ENCODE measurements around the gene ZNF366.
A peak's percentile ranks its signal among the peaks of the same experiment; 100 is the strongest.

Gene ZNF366

DNA sequence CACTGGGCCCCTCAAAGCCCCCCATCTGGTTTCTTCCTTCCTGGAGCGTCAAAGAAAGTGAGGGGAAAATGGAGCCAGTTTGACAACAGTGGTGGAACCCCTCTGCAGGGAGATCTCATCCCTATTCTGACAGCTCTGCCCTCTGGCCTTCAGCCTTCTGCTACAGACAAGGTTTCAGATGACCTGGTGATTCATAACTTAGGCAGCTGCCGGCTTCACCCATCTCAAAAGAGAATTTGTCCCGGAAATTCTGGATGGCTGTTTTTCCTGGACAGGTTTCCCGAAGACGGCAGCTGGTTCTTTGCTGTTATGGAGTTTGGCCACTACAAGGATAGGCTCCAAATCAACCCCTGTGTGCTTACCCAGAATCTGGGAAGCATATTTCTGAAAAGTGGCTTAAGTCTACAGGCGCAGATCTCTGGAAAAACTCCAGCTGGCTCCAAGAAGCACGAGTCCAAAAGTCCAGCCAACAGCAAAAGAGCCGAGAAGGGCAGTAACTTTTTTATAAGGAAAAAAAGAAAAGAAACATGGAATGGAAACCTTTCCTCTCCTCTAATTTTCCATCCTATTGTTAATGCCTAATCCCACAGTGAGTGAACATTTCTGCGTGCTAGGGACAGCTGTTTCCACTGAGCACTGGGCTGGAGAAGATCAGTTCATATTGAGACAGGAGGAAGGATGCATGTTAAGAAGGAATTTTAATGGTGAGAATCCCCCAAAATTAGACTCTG, 54.5 kb downstream of the ZNF366 start:
- H3K4me2 ChIP-seq (ENCODE audit: low read length): no peak overlapping the region
- H3K79me2 ChIP-seq: no peaks in the 10 kb centered on the region
- no peaks in the 10 kb centered on the region for H3K27me3 ChIP-seq (ENCODE audit: control insufficient read depth, insufficient read depth, low read length)
- peak overlapping the region; percentile 67 for H3K27ac ChIP-seq
- H3K4me1 ChIP-seq: peaks cover 7% of the 10 kb centered on the region
- TF ChIP-seq, protein P1, sequence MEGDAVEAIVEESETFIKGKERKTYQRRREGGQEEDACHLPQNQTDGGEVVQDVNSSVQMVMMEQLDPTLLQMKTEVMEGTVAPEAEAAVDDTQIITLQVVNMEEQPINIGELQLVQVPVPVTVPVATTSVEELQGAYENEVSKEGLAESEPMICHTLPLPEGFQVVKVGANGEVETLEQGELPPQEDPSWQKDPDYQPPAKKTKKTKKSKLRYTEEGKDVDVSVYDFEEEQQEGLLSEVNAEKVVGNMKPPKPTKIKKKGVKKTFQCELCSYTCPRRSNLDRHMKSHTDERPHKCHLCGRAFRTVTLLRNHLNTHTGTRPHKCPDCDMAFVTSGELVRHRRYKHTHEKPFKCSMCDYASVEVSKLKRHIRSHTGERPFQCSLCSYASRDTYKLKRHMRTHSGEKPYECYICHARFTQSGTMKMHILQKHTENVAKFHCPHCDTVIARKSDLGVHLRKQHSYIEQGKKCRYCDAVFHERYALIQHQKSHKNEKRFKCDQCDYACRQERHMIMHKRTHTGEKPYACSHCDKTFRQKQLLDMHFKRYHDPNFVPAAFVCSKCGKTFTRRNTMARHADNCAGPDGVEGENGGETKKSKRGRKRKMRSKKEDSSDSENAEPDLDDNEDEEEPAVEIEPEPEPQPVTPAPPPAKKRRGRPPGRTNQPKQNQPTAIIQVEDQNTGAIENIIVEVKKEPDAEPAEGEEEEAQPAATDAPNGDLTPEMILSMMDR (IDR thresholded peaks at IDR 0.05): no peak
- no peak overlapping the region for H3K4me3 ChIP-seq (ENCODE audit: low read depth, low read length)
- H3K9me3 ChIP-seq (ENCODE audit: control insufficient read depth, low read length): no peaks in the 10 kb centered on the region
- no peak overlapping the region for H3K9ac ChIP-seq
- H3K36me3 ChIP-seq (ENCODE audit: control insufficient read depth, insufficient read depth, low read length): no peaks in the 10 kb centered on the region
- peak overlapping the region; percentile 47 for H2AFZ ChIP-seq

- Histone ChIP-seq H3K9ac (no peak overlapping the region), H3K4me3 (ENCODE audit: low read depth, low read length) (no peak overlapping the region), H3K36me3 (ENCODE audit: control insufficient read depth, insufficient read depth, low read length) (no peaks in the 10 kb centered on the region)
These were observed 55.3 kb downstream of the ZNF366 start for GRCh38 chr5:72451741-72452505.

DNA sequence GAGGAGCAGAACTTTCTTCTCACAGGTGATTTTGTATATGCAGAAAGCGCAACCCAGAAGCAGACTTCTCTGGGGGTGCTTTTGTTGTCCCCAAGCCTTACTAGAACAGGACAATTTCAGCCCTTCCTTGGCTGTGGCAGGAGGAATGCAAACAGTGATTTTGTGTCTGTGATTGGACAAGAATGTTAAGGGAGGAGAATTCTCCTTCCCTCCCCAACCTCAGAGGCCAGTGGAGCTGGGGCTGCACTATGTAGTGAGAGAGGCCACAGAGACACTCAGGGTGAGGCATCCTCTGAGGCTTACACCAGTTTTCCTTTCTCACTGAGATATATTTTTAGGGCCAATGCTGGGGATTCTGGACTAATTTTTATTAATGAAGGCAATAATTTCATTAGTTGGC, 58.8 kb downstream of the ZNF366 start:
- Histone ChIP-seq H3K4me1 (peaks cover 7% of the 10 kb centered on the region), H3K79me2 (no peaks in the 10 kb centered on the region), H3K9me3 (ENCODE audit: control insufficient read depth, low read length) (no peaks in the 10 kb centered on the region), H3K27ac (no peak overlapping the region), H3K4me2 (ENCODE audit: low read length) (no peak overlapping the region), H3K27me3 (ENCODE audit: control insufficient read depth, insufficient read depth, low read length) (no peaks in the 10 kb centered on the region), H3K4me3 (ENCODE audit: low read depth, low read length) (no peak overlapping the region), H3K36me3 (ENCODE audit: control insufficient read depth, insufficient read depth, low read length) (no peaks in the 10 kb centered on the region), H3K9ac (no peak overlapping the region), H2AFZ (no peak overlapping the region)
- TF ChIP-seq, protein P1 (IDR thresholded peaks at IDR 0.05): no peak

More at GRCh38 chr5:72451741-72452505, 55.3 kb downstream of the ZNF366 start:
- Histone ChIP-seq H3K4me2 (ENCODE audit: low read length) (no peak overlapping the region), H3K27ac (peak overlapping the region; percentile 67), H3K79me2 (no peaks in the 10 kb centered on the region), H3K27me3 (ENCODE audit: control insufficient read depth, insufficient read depth, low read length) (no peaks in the 10 kb centered on the region), H2AFZ (peak overlapping the region; percentile 47), H3K9me3 (ENCODE audit: control insufficient read depth, low read length) (no peaks in the 10 kb centered on the region), H3K4me1 (peaks cover 7% of the 10 kb centered on the region)
- TF ChIP-seq, protein P1 (IDR thresholded peaks at IDR 0.05): no peak

- no peak overlapping the region for H2AFZ ChIP-seq
- no peak overlapping the region for H3K27ac ChIP-seq
- H3K36me3 ChIP-seq (ENCODE audit: control insufficient read depth, insufficient read depth, low read length): no peaks in the 10 kb centered on the region
- TF ChIP-seq, protein P1 (IDR thresholded peaks at IDR 0.05): no peak
- H3K79me2 ChIP-seq: no peaks in the 10 kb centered on the region
- no peak overlapping the region for H3K9ac ChIP-seq
- no peaks in the 10 kb centered on the region for H3K9me3 ChIP-seq (ENCODE audit: control insufficient read depth, low read length)
- H3K4me1 ChIP-seq: peaks cover 7% of the 10 kb centered on the region
- H3K4me2 ChIP-seq (ENCODE audit: low read length): no peak overlapping the region
- H3K4me3 ChIP-seq (ENCODE audit: low read depth, low read length): no peak overlapping the region
- no peaks in the 10 kb centered on the region for H3K27me3 ChIP-seq (ENCODE audit: control insufficient read depth, insufficient read depth, low read length)
These were observed 59.5 kb downstream of the ZNF366 start for GRCh38 chr5:72447751-72448150.
